HEK293T (cell line): ENCODE results near the gene VAV2.

Experiments
- ARNT ChIP-seq: fragments of 450-650 bp; IDR thresholded peaks from 2 replicates; pipeline ENCODE4 v1.6.1; 2017; ENCODE audit warnings: mild to moderate bottlenecking
- L3MBTL2 ChIP-seq: fragments of 450-650 bp; conservative IDR thresholded peaks from 2 replicates; pipeline ENCODE4 v1.6.1; 2016; ENCODE audit warnings: mild to moderate bottlenecking
- SP1 ChIP-seq: fragments of 450-650 bp; IDR thresholded peaks from 2 replicates; pipeline ENCODE4 v1.6.1; 2017

DNA sequence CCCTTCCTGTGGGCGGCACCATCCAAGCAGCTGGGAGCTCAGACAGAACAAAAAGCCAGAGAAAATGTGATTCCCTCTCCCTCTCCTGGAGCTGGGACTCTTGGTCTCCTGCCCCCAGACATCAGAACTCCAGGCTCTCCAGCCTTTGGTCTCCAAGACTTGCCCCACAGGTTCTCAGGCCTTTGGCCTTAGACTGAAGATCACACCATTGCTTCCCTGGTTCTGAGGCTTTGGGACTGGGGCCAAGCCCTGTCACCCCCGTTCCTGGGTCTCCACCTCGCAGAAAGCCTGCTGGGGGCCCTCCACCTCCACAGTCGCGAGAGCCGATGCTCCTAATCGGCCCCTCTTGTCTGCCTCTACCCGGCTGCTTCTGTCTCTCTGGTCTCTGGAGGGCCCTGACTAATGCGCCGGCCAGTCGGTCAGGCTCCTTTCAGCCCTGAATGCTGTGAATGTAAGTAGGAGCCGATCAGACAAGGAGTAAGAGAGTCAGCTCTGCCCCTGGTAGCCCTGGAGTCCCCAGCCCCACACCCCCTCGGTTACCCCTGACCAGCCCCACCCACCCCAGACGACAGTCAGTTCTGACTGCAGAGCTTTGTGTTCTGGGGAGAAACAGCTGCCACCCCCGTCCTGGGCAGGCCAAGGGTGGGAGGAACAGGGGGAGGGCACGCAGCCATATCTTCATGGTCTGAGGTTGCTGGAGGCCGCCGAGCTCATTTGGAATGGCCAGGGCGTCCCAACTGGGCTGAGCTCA lies 57.5 kb downstream of the VAV2 start:
- TF ChIP-seq L3MBTL2, result no peak
- no peak for TF ChIP-seq SP1
- TF ChIP-seq ARNT, result no peak
